OCI-LY1 (cell line): ENCODE results near the gene UTP11.

ENCODE experiments used
- CTCF ChIP-seq: fragments of 200-600 bp; sonication (generic), shearing (Covaris generic); IDR thresholded peaks from 2 replicates; pipeline ENCODE4 v1.5.1; 2017; ENCODE audit warnings: mild to moderate bottlenecking, antibody characterized with exemption, low read length, moderate library complexity, mixed read lengths
- EZH2 ChIP-seq: fragments of 200-600 bp; sonication (generic), shearing (Covaris generic); IDR thresholded peaks from 2 replicates; pipeline ENCODE4 v1.8.0; 2017; ENCODE audit warnings: borderline replicate concordance, mixed run types, mild to moderate bottlenecking, antibody characterized with exemption, low read length, moderate library complexity, mixed read lengths

- TF ChIP-seq CTCF = no peak
- no peak for TF ChIP-seq EZH2
Observed at GRCh38 chr1:37983546-37983945, 29.0 kb upstream of the UTP11 start.
